COLO668 (cell line): Measurements from ENCODE around the gene XPC.

Experiments
- DNase-seq: peaks from one replicate; lab custom pipeline; 2025; ENCODE audit not compliant: unreplicated experiment; lab: John Stamatoyannopoulos, UW

XPC gene

DNA sequence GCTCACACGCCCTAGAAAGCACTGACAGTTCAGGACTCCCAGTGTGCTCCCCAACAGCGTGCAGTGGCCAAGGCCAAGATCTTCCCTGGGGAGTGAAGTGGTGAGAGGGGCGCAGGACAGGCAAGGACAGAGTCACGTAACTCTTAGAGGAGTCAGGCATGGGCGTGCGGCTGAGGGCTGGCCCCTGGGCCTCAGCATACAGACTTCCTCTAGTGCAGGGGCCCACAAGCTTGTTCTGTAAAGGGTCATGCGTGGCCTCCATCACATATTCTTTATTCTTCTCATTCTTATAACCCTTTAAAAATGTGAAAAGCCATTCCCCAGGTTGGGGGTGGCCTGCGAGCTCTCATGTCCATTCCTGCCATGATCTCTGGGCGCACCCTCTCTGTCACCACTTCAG is 28.3 kb downstream of the XPC start:
- DNase-seq, result no peak

DNA sequence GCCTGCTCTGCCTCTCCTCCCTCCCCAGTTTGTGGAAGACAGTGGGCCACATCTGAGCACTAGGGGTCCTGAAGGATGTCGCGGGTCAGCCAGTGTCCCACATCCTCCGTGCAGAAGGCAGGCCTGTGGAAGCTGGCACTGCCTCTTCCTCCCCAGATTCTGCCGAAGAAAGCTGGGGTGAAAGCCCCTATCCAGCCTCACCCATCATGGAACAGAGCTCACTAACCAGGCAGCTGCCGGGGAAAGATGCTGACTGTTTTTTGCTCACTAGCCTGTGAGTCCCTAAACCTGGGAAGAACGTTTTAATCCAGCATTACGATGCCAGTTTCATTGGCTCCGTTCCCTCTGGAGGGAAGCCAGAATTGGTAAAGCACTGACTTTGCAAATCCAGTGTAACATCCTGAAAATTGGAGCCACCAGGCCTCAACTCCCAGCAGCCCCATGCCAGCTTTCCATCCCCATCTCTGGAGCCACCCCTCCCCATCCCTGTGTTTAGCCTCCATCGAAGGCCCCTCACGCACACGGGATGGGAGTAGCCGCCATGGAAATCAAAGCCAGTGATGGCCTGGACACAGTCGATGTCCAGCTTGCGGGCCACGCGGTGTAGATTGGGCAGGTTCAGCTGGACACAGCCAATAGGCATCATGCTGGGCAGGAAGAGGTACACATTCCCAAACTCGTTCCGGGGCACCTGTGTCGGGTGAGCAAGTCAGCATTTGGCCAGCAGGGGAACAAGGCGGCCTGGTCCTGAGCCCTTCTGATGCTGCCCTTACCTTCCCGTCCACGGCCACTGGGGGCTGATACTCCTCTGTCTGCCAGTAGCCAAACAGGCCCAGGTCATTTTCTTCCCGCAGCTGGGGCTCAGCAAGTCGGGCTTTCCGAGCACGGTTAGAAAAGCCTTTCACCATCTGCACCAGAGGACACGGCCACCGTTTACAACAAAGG is 30.1 kb downstream of the XPC start:
- peak; percentile 6 for DNase-seq

DNA sequence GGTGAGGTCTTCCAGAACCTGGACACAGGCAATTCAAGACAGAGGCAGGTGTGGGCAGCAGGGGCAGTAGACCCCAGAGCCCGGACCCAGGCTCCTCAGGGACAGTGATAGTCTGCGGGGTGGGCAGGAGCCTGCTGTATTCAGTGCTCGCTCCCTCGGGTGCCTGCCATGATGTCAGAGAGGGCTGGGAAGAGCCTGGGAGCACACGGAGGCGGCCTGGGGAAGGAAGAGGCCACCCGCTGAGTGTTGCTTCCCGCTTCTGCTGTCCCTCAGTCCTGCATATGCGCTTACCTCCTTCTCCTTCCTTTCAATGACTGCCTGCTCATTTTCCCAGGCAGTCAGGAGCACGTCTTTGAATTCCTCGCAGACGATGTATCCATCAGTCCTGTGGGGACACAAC is 30.8 kb downstream of the XPC start:
- DNase-seq, result no peak

DNA sequence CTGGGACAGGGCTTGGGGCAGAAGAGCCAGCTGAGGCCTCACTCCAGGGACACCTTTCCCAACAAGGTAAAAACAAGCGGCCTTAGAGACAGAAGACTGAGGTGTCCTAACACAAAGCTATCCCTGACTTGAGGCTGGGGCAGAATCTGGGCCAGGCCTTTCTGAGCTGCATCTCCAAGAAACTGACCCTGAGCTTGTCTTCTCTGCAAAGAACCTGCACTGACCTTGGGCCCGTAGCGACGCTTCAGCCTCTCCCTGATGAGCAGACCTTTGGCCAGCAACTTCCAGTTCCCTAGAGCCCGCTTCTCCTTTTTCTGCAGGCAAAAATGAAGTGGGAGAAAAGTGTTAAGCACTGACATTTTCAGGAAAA is 31.4 kb downstream of the XPC start:
- no peak for DNase-seq

DNA sequence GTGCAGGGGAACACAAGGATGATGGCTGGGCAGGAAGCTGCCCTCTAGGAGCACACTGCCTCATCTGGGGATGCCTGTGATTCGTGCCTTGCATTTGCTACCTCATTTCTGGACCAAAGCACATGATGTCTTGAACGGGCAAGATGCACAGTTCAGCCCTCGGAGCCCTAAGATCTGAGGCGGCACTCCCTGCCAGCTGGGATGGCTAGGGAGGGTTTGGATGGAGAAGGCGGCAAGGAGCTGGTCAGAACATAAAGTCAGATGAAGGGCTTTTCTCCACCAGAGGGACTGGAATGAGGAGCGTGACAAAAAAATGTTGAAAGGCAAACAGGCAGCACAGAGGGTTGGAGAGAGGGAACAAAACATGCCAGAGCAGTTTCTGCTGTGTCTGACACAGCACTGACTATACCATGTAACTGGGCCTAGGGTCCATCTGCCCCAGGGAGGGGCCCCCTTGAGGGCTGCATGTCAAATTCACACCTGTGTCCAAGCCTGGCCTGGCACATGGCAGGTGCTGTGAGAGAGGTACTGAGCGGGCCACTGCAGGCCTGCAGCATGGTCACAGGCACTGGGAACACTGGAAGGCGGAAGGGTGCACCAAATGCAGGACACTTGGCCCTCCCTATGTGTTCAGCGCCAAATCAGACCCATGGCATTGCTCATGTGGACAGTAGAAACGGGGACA is 31.9 kb downstream of the XPC start:
- DNase-seq, result no peak

DNA sequence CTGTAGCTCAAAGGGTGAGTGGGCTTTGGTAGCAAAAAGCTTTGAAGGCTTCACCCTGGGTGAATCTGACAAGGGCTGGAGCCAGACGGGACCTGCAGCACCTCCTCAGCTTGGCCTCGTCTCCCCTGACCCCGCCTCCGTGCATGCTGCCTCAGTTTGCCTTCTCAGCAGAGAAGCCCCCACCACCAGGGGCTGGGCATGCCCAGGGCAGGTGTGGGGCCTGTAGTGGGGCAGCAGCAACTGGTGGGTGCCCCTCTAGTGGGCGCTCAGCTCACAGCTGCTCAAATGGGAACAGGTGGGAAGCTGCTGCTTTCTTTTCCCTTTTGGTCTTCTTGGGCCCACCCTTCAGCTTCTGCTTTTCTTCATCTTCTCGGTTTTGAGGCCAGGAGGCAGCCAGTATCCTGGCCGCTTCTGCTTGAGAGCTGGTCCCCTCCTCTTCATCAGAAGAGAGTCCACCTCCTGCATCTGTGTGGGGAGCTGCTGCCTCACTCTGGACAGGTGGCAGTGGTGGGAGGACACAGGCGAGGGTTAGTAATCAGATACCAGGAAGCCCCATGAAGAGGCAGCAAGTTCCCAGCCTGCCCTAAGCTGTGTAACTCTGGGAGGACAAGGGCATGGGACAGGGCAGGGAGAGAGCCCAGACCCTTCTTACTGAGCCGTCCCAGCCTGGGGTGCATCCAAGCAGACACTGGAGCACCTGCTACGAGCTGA is 32.6 kb downstream of the XPC start:
- peak; percentile 19 for DNase-seq

DNA sequence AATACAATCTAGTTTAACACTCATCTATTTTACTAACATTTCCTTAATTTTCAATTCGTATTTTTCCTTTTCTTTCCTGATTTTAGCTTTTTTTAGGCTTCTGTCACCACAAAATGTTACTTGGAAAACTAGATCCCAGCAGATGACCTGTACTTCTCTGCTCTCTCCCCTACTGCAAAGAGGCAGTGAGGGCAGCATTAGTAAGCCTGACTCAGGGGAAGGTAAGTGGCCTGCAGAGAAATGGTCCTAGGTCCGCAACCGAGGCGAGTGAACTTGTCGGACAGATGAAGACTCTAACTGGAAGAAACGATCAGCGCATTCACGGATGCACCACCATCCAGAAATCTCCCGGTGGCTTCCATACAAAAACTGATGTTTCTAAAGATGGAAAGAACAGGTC is 33.2 kb downstream of the XPC start:
- no peak for DNase-seq

DNA sequence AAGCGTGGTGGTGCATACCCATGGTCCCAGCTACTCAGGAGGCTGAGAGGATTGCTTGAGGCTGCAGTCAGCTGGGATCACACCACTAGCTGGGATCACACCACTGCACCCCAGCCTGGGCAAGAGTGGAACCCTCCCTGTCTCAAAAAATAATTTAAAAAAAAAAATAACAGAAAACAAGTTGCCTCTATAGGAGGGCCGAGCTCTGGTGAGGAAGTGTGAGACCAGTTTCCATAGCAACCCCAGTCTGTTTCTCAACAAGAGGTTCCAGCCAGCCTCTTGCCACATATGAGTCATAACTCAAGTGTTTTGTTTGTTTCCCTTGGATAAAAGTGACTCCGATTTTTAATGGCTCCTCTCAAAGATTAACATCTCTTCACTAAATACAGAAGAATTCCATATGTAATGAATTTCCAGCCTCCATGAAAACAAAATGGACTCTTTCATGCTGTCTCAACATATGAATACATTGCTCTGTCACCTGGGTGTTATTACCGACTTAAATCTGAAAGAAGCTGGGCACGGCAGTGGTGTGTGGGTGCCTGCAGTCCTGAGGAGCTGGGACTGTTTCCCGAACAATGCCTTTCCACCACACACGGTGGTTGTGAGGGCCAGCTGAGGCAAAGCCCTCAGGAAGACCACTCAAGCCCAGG is 33.9 kb downstream of the XPC start:
- peak; percentile 57 for DNase-seq

DNA sequence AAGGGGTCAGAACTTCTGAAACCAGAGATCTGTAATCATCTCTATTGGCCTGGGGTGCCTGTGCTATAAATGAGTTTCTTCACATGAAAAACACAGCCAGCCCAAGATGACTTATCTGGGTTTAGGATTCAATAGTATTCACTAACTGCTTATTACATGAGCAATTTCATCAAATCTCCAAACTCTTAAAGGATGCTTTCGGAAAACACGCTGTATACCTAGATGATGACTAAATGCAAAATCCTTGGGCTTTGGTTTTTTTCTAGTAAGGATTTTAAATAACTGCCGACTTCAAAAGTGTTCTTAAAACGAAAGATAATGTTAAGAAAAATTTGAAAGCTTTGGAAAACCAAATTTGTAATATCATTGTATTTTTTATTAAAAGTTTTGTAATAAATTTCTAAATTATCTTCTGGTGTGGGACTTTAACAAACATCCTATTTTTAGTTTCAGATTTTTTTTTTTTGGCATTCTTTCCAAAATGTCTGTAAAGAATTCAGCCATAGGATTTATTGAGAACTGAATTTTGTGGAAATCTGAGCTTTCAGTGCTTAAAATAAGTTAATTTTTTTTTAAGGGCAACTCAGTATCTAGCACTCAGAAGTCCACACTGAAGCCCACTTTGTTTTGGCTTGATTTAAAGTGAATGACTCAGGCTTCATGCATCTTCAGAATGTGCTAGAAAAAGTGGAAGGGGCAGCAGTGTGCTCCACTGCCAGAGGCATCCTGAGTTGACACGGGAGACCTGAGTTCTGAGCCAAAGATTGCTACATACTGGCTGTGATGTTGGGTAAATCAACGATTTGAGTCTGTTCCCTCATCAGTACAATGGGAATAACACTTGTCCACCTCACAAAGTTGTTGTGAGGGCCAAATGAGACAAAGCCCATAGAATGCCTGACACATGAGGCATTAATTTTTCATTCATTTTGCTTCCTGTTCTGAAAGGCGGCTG is 34.9 kb downstream of the XPC start:
- DNase-seq, result peak; percentile 4

DNA sequence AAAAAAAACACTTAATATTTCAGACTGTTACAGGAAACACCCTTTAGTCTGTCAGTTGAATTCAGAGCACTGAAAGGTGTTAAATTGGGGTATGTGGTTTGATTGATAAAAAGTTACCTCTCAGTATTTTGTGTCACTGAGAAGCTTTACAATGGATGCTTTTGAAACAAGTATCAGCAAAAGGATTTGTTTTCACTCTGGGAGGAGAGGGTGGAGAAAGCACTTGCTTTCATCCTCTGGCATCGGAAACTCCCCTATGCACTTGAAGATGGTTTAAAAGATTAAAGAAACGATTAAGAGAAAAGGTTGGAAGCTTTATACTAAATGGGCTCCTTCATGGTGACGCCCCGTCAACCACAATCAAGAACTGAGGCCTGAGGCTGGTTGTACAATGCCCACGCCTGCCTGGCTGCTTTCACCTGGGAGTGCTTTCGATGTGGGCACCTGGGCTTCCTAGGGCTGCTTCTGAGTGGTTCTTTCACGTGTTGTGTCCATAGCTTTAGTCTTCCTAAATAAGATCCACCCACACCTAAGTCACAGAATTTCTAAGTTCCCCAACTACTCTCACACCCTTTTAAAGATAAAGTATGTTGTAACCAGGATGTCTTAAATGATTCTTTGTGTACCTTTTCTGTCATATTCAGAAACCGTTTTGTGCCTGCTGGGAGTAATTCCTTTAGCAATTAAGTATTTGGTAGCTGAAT is 35.7 kb downstream of the XPC start:
- DNase-seq, result no peak

DNA sequence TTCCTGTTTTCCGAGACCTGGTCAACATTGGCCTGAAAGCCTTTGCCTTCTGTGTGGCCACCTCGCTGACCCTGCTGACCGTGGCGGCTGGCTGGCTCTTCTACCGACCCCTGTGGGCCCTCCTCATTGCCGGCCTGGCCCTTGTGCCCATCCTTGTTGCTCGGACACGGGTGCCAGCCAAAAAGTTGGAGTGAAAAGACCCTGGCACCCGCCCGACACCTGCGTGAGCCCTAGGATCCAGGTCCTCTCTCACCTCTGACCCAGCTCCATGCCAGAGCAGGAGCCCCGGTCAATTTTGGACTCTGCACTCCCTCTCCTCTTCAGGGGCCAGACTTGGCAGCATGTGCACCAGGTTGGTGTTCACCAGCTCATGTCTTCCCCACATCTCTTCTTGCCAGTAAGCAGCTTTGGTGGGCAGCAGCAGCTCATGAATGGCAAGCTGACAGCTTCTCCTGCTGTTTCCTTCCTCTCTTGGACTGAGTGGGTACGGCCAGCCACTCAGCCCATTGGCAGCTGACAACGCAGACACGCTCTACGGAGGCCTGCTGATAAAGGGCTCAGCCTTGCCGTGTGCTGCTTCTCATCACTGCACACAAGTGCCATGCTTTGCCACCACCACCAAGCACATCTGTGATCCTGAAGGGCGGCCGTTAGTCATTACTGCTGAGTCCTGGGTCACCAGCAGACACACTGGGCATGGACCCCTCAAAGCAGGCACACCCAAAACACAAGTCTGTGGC is 36.6 kb downstream of the XPC start:
- DNase-seq, result no peak

DNA sequence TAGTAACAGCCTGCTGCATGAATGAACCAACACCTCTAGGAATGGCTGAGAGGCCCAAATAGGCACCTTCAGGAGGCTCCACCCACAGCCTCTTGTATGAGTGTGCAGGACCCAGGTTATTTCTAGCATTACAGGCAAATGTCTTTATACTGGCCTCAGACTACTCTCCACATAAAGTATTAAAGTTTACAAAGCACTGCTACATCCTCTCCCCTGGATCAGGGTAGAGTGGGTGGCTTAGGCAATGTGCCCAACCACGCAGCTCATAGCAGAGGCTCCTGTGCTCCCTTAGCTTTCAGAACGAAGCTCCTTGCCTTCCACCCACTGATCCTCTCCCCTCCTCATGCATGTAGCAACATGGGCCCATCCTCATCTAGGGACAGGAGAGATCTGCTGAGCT is 37.3 kb downstream of the XPC start:
- peak; percentile 15 for DNase-seq

DNA sequence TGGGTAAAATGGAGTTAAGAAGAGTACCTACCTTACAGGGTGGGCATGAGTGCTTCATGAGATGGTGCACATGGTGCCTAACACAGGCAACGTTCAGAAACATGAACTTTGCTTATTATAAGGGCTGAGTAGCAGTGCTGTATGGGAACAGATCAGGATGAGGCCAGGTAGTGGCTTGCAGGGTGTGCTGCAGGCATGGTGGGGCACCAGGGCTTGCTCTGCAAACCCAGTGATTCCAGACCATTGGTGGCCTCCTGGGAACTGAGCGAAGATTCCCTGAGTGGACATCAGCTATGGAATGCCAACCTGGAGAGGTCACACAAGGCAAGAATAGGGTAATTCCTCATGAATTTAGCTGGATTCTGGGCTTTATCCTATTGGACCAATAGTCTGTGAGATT is 37.7 kb downstream of the XPC start:
- DNase-seq, result no peak

DNA sequence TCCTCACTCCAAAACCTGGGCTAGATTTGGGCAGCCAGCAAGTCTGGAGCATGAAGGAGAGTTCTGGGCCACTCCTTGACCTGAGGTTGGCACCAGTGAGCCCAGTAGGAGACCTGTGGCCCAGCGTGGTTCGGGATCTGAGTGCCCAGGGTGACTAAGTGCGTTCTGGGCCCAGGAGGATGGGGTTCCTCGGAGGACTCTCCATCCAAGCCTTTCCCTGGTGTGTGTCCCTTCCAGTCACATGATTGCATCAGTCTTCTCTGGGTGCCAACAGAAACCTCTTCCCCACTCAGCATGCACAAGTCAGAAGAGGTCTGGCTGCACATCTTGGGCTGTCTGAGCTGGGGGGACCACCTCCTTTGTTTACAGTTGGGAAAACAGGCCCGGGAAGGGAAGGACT is 38.6 kb downstream of the XPC start:
- no peak for DNase-seq

DNA sequence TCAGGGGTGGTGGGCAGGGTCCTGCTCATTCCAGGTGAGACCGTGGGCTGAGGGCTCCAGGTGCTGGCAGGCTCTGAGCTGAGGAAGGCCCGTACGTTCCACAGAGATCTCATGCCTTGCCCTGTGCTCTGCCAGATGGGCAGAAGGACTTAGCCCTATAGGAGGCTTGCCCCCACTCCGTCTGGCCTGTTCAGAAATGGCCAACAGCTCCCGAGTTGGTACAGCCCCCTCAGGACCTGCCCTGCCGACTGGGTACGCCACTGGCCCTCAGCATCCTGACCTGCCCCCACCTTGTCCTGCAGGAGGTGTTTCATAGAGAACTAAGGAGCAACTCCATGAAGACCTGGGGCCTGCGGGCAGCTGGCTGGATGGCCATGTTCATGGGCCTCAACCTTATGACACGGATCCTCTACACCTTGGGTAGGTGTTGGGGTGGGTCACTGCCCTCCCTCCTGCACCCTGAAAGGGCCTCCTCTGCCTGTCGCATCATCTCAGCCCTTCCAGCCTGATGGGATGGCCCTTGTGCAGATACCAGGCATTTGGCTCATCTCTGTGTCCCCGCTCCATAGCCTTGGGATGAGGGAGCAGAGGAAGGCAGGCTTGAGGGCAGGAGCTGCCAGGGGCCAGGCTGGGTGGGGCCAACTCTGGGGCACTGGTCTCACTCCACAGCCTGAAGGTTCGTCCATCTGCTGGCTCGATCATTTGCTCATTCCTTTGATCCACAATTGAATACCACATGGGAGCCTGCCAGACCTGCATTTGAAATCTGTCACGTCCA is 39.3 kb downstream of the XPC start:
- DNase-seq, result no peak

DNA sequence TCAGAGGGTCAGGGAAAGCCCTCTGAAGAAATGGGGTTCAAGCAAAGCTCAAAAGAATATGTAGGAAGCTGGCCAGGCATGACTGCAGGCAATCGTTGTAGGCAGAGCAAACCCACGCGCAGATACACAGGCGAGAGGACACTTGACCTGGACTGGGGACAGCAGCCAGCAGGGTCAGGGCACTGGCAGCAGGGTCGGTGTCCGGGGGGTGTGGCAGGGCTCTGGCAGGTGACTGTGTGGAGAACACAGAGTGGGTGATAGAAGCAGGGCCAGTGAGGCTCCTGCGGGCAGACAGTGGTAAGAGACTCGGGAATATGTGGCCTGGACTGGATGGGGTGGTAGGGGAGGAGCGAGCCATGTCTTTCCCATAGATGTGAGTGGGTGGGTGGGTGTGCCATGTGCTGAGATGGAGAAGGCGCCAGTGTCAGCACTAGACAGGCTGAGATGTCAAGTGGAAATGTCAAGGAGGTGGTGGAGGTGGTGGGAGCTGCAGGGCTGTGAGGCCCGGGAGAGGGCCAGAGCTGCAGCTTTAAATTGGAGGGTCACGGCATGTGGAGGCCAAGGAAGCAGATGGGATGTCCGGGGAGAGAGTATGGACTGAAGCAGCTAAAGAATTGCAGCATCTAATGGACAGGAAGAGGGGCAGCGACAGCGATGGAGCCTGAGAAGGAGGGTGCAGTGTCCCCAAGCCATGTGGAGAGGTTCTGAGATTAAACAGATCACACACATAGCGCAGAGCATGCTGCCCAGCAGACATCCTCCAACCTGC is 40.1 kb downstream of the XPC start:
- DNase-seq, result no peak

DNA sequence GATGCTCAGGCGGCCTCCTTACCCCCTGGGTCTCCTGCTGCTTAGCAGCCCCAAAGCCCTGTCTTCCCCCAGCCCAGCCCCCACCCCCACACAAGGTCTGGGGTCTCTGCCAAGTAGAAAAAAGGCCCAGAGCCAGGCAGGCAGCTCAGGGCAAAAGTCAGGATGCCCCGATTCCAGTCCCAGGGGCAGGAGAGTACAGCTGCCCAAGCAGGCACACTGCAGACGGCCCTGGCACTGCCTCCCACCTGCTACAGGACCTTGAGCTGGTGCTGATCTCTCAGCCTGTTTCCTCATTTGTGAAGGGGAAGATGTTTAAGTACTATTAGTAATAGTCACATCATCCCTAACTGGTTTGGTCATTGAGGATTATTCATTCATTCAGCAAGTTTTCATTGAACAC is 41.0 kb downstream of the XPC start:
- no peak for DNase-seq
